Skeletal muscle tissue (tissue), 4 donors: ENCODE measurements around the gene SH3GLB1. TPM values are rescaled to one million over a fixed set of nuclear protein-coding genes. Genes with fewer than 3 reads are reported as not detected.

Source experiments
- H3K27ac ChIP-seq: one replicate; pipeline ENCODE4 v1.7.0; 2013; ENCODE audit warnings: mild to moderate bottlenecking, low read depth, low read length, inconsistent platforms
- H3K27me3 ChIP-seq, 3 donors: one replicate each; pipeline ENCODE4 v1.7.0; 2013; ENCODE audit warnings: low read length in 3 of 3; ENCODE audit not compliant: control insufficient read depth in 3 of 3, insufficient read depth in 3 of 3
- H3K36me3 ChIP-seq, 3 donors: one replicate each; pipeline ENCODE4 v1.7.0; 2013; ENCODE audit warnings: low read length in 3 of 3; ENCODE audit not compliant: control insufficient read depth in 3 of 3, insufficient read depth in 3 of 3
- H3K4me1 ChIP-seq, 3 donors: one replicate each; pipeline ENCODE4 v1.7.0; 2013; ENCODE audit warnings: low read length in 3 of 3, mild to moderate bottlenecking in 3 of 3; ENCODE audit not compliant: control insufficient read depth in 3 of 3, insufficient read depth in 3 of 3
- H3K4me3 ChIP-seq, 3 donors: one replicate each; pipeline ENCODE4 v1.7.0; 2013; ENCODE audit warnings: low read length in 3 of 3
- H3K9ac ChIP-seq, 3 donors: one replicate each; pipeline ENCODE4 v1.7.0; 2013; ENCODE audit warnings: low read length in 3 of 3, mild to moderate bottlenecking in 3 of 3, moderate library complexity in 2 of 3, low read depth in 1 of 3
- H3K9me3 ChIP-seq, 3 donors: one replicate each; pipeline ENCODE4 v1.7.0; 2013; ENCODE audit warnings: low read length in 3 of 3; ENCODE audit not compliant: control insufficient read depth in 3 of 3
- total RNA-seq: library from RNA; depleted of rRNA; stranded (reverse); fragments of >200 nt; gene quantifications from one replicate; pipeline ENCODE4 v1.2.3, GENCODE V29; 2014
- donor health status: Osteomylitis.

SH3GLB1 gene
- total RNA-seq, 1 donor from 2014 or later = 57.9 TPM

- H3K4me1 ChIP-seq = peaks cover 2 to 23% (median 3%) of the 10 kb centered on the region in 3 donors
- no peaks in the 10 kb centered on the region for H3K36me3 ChIP-seq
- H3K4me3 ChIP-seq = no peak overlapping the region
- H3K9ac ChIP-seq = no peak overlapping the region
- H3K9me3 ChIP-seq = no peaks in the 10 kb centered on the region
- no peak overlapping the region for H3K27ac ChIP-seq
- no peaks in the 10 kb centered on the region for H3K27me3 ChIP-seq
These were observed 75.2 kb downstream of the SH3GLB1 start for GRCh38 chr1:86779308-86780191.

GRCh38 chr1:86782482-86782881 is 78.1 kb downstream of the SH3GLB1 start:
- no peak overlapping the region for H3K9ac ChIP-seq
- no peaks in the 10 kb centered on the region for H3K9me3 ChIP-seq
- H3K4me1 ChIP-seq = peaks cover 0 to 10% (median 2%) of the 10 kb centered on the region in 3 donors
- H3K27ac ChIP-seq = no peak overlapping the region
- no peak overlapping the region for H3K4me3 ChIP-seq
- no peaks in the 10 kb centered on the region for H3K36me3 ChIP-seq
- no peaks in the 10 kb centered on the region for H3K27me3 ChIP-seq

GRCh38 chr1:86787621-86788020 is 83.2 kb downstream of the SH3GLB1 start:
- H3K36me3 ChIP-seq = no peaks in the 10 kb centered on the region
- H3K27ac ChIP-seq = no peak overlapping the region
- no peaks in the 10 kb centered on the region for H3K9me3 ChIP-seq
- no peaks in the 10 kb centered on the region for H3K27me3 ChIP-seq
- peaks cover 4 to 19% (median 17%) of the 10 kb centered on the region in 3 donors for H3K4me1 ChIP-seq
- no peak overlapping the region for H3K4me3 ChIP-seq
- H3K9ac ChIP-seq = no peak overlapping the region

- peak overlapping the region; percentile 48 for H3K27ac ChIP-seq
- no peaks in the 10 kb centered on the region for H3K36me3 ChIP-seq
- H3K4me3 ChIP-seq = peak overlapping the region in 1 of 3 donors; percentile 42
- no peaks in the 10 kb centered on the region for H3K9me3 ChIP-seq
- no peaks in the 10 kb centered on the region for H3K27me3 ChIP-seq
- peaks cover 7 to 27% (median 26%) of the 10 kb centered on the region in 3 donors for H3K4me1 ChIP-seq
- H3K9ac ChIP-seq = no peak overlapping the region
These were observed 84.2 kb downstream of the SH3GLB1 start for GRCh38 chr1:86788300-86789206.

- no peaks in the 10 kb centered on the region for H3K36me3 ChIP-seq
- no peaks in the 10 kb centered on the region for H3K27me3 ChIP-seq
- H3K4me1 ChIP-seq = peaks cover 5 to 14% (median 12%) of the 10 kb centered on the region in 3 donors
- H3K9ac ChIP-seq = no peak overlapping the region
- no peak overlapping the region for H3K27ac ChIP-seq
- H3K4me3 ChIP-seq = no peak overlapping the region
- no peaks in the 10 kb centered on the region for H3K9me3 ChIP-seq
These were observed 90.9 kb downstream of the SH3GLB1 start for GRCh38 chr1:86795316-86795715.

Other genes starting within 250 kb of the SH3GLB1 start
- not detected for gene CLCA1, start 235.6 kb upstream of the SH3GLB1 start, total RNA-seq
- gene CLCA4, start 157.5 kb upstream of the SH3GLB1 start, total RNA-seq = not detected
- gene SELENOF, start 209.6 kb downstream of the SH3GLB1 start, total RNA-seq = 101 TPM
- gene HS2ST1, start 210.1 kb downstream of the SH3GLB1 start, total RNA-seq = 9.9 TPM